Stimulated activated CD4-positive, alpha-beta T cell treated with anti-CD3 and anti-CD28 coated beads, Interleukin-2, amount 100 ng/mL, for 4 hours (primary cell): ENCODE results near the gene STX1B.
A peak's percentile ranks its signal among the peaks of the same experiment; 100 is the strongest.
"Not testable (repeated sequence)": the region's sequence is repeated elsewhere in the genome, so short reads cannot be mapped to it uniquely, and the experiment has no call there.

ENCODE experiments used
- DNase-seq: peaks from one replicate; pipeline ENCODE4 v3.0.0-alpha.2; 2020; ENCODE audit warnings: low read depth

The STX1B gene

DNA sequence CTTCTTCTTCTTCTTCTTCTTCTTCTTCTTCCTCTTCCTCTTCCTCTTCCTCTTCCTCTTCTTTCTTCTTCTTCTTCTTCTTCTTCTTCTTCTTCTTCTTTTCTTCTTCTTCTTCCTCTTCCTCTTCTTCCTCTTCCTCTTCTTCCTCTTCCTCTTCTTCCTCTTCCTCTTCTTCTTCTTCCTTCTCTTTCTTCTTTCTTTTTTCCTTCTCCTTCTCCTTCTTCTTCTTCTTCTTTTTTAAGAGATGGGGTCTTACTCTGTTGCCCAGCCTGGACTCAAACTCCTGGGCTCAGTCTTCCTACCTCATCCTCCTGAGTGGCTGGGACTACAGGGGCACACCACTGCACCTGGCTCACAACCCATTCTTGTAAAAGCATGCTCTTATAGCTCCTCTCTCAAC, 2.9 kb upstream of the STX1B start:
- not testable (repeated sequence) for DNase-seq

DNA sequence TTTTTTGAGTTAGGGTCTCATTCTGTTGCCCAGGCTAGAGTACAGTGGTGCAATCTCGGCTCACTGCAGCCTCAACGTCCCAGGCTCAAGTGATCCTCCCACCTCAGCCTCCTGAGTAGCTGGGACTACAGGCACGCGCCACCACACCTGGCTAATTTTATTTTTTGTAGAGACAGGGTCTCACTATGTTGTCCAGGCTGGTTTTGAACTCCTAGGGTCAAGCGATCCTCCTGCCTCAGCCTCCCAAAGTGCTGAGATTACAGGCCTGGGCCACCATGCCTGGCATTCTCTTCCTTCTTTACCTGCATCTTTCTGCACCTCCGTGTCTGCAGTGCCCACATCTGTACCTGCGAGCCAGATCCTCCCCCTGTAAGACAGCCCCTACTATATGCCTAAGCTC, 1.4 kb upstream of the STX1B start:
- not testable (repeated sequence) for DNase-seq

DNA sequence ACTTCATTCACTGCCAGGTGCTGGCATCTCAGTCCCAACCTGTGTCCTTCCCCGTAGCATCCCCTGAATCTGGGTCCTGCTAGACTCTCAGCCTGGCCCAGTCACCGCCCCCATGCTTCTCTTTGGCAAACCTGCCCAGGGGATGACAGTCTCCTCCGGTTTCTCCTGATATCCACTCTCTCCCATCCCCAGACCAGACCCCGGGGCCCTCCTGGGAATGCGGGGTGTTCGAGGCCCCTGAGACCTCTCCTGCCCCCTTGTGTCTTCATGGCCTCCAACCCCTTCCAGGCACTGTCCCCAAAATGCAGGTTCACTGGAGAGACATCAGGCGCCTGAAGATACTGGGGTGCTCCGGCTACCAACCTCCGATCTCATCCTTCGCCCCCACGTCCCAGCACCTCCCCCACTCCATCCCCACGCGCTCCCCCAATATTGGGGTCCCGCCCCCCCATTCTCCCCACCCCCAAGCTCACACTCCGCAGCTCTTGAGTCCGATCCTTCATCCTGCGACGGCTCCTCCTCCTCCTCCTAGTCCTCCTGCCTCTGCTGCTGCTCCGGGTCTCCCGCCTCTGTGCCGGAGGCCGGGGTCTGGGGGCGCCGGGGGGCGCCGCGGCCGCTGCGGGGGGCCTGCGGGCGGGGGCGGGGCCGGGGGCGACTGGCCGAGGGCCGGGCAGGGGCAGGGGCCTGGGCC, 399 bp downstream of the STX1B start:
- DNase-seq = no peak

DNA sequence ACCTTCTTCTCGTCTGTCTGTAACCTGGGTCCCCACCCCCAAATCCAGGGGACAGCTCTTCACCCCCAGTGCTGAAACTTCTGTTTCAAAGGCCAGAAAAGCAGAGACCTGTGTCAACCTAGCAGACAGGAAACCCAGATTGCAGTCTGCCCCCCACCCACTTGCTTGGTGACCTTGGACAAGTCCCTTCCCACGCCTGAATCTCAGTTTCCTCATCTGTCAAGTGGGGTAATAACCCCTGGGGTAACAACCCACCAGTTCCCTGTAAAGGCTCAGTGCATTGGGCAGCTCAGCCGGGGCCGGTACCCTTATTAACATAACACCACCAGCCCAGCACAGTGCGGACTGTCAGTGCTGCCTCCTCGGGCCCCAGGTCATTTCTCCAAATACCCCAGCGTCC, 1.3 kb downstream of the STX1B start:
- no peak for DNase-seq

DNA sequence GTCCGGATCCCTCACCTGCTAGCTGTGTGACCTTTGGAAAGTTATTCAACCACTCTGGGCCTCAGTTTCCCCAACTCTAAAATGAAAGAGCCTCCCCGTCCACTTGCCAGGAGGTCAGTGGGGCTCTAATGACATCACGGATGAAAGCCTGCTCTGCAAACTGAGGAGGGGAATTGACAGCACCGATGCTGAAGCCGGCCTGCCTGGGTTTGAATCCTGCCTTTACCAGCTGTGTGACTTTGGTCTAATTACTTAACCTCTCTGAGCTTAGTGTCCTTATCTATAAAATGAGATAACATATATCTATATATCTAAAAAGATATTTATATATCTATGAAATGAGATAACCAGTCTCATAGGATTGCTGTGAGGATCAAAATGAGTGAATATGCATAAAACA, 1.9 kb downstream of the STX1B start:
- DNase-seq = no peak

DNA sequence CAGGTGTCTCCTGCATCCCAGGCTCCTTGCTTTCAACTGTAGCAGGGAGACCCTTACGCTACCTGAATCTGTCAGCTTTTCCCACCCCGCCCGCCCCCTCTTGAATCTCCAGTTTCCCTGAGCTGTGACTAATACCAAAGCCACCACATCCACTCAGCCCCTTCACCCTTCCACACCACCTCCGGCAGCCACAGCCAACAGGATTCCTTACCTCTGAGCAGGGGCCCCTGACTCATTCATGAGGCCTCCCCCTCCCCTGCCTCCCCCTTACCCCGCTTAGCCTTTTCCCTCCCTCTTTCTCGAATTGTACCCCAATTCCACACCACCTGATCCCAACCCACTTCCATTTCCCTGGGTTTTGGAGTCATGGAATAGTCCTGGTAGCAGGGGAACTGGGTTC, 2.3 kb downstream of the STX1B start:
- DNase-seq = no peak

DNA sequence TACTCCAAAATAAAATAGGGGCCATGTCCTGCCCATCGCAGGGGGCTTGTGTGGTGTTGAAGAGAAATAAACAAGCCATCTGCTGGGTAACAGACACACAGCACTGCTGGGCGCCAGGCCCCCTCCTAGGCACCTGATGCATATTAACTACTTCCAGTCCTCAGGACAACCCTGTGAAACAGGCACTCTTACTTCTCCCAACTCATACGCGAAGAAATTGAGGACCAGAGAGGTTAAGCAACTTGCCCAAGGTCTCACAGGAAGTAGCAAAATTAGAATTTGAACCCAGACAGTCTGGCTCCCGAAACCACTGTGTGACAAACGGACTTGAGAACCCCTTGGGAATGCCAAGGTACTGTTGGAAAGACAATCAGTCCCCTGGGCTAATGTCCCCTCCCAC, 2.8 kb downstream of the STX1B start:
- DNase-seq = no peak

DNA sequence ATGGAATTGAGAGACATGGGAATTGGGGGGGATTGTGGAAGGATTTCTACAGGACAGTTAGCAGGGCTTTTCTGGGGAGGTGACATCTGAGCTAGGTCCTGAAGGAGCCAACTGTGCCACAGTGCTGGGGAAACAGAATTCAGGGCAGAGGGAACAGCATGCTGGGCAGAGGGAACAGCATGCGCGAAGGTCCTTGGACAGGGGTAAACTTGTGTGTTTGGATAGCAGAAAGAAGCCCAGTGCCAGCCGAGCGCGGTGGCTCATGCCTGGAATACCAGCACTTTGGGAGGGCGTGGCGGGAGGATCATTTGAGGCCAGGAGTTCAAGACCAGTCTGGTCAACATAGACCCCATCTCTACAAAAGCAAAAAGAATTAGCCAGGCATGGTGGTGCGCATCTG, 3.8 kb downstream of the STX1B start:
- DNase-seq = no peak

DNA sequence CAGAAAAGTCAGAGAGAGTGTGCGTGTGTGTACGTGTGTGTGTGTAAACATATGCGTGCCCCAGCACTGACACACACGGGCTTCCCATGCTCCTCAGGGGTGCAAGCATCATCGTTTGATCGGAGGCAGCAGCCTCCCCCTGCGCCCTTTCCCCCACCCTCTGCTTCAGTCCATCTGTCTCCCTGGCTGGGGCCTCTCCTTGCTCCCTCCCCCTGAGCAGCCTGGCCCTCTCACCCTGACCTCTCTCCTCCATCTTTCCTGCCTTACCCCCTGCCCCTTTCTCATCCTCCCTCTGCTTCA, 4.4 kb downstream of the STX1B start:
- DNase-seq = no peak

DNA sequence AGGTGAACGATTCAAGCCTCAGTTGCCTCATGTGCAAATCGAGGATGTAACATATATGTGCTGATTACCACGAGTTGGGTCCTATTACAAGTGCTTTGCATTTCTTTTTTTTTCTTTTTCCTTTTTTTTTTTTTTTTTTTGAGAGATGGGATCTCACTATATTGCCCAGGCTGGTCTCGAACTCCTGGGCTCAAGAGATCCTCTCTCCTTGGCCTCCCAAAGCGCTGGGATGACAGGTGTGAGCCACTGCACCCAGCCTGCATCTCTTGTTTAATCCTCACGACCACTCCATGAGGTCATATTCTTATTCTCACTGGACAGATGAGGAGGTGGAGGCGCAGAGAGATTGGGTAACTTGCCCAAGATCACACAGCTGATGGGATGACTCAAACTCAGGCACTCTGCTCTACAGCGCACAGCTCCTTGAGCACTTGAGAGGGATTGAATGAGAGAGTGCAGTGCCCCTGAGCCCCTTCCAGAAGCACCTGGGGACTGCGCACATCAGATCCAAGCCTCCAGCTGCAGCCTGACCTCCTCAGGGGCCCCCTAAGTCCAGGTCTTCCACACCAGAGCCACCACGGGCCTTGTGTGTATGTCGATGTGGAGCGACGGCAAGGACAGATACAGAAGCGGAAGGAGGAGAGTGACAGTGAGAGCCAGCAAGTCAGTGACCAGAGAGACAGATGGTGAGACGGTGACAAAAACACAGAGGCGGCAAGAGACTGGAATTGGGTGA, 4.9 kb downstream of the STX1B start:
- DNase-seq = no peak

DNA sequence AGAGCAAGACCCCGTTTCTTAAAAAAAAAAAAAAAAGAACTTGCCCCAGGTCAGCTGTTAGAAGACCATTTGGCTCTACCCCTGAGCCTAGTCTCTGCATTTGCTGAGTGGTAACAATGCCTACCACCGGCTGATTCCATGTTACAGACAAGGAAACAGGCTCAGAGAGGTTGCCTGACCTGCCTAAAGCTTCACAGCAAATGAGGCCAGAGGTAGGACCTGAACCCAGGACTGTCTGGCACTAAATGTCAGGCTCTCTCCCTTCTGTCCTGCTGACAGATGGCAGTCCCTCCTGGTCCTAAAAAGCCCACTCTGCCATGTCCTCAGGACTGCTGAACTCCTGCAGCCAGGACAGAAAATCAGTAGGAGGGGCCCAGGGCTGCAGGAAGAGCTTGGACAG, 5.8 kb downstream of the STX1B start:
- DNase-seq = no peak

DNA sequence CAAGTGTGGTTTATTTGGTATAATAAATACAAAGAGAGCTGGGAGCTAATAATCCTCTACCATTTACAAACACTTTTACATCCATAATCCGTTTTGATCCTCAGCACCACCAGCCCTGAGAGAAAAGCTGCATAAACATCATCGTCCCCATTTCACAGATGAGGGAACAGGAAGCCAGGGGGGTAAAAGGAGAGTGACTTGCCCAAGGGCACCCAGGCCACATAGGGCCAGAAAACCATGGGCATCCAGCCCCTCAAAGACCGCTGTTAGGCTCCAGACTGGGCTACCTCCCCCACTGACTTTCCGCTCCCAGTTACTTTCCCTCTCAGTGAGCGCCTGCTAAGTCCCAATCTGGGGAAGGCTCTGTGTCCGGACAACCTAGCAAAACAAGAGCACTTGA, 6.7 kb downstream of the STX1B start:
- no peak for DNase-seq

DNA sequence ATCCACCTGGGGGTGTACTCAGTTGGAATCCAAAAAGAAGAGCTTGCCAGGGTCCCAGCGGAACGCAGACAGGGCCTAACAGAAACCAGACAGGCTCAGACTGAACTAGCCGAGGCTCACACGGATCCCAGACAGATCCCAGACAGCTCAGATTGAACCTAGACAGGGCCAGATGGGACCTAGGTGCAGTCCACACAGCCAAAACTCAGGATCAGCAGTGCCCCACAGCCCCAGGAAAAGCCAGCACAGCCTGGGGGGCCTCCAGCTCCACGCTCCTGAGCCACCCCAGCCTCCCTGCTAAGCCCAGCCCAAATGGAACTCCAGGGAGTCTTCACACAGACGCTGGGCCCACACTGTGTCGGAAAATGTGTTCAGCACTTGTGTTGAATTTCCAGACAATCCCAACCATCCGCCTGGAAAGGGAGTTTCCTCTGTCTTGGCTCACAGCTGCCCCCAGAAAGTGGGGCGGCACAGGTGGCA, 7.5 kb downstream of the STX1B start:
- no peak for DNase-seq

DNA sequence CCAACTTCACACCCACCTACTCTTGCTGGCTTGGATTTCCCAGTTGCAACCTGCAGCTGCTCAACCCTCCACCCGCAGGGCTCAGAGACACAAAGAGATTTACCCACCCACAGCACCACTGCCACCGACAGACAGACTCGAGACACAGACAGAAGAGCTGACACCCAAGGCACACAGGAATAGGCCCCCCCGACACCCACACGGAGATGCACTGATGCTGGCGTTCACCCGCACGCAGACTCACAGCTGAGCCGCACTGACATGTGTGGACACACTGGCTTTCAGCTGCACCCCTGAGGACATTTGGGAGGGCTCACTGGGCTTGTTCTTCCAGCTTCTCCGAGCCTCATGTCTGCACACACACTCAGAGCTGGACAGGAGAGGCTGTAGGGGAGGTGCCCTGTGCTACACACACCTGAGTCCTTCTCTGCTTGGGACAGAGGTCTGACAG, 8.2 kb downstream of the STX1B start:
- no peak for DNase-seq

DNA sequence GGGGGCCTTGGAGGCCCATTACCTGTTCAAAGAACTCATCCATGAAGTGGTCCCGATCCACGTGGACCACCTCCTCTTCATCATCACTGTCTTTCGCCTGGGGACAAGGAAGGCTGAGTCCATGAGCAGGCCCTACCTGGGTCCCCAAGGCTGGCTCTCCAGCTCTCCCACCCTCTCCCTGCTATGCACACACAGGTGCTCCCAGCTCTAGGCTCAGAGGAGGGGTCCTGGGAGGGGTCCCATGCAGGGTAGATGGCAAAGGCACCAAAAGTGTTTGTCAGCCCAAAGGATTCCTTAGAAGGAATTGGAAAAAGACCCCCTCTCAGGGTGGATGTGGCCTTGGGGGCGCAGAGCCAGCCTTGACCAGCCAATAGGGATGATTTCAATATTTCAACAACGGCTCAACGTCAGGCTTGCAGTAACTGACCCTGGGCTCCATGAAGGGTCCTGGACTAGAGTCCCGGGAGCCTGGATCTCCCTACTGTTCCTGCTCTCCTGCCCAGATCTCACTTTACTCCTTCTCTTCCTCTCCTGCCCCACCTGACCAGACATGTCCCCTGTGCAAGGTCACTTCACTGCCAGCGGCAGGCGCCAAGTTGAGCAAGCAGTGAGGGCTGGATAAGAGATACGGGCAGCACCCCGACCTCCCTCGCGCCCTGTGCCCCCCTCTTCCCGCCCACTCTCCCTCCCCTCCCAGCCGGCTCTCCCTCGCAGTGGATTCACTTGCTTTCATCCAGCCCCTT, 8.8 kb downstream of the STX1B start:
- DNase-seq = no peak

DNA sequence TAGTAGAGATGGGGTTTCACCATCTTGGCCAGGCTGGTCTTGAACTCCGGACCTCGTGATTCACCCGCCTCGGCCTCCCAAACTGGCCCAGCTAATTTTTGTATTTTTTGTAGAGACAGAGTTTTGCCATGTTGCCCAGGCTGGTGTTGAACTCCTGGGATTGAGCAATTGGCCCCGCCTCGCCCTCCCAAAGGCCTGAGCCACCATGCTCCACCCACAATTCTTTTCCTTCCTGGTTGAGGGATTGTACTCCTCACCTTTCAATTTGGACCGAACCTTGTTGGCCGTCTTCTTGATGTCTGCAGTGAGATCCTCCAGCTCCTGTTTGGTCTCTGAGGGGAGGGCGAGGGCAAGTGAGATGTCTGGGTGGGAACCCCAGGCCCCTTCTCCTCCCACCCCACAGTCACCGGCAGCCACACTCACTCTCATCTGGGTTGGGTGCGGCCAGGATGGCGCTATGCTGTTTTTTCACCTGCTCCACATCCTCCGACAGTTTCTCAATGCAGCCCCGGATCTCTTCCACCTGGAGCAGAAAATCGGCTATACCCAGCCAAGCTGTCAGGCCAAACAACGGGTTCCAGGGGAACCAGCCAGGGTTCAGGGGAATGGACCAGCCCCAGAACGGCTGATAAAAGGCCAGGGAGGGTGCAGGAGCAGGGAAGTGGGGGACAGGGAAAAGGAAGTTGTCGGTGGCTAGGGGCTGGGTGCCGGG, 9.6 kb downstream of the STX1B start:
- DNase-seq = no peak

DNA sequence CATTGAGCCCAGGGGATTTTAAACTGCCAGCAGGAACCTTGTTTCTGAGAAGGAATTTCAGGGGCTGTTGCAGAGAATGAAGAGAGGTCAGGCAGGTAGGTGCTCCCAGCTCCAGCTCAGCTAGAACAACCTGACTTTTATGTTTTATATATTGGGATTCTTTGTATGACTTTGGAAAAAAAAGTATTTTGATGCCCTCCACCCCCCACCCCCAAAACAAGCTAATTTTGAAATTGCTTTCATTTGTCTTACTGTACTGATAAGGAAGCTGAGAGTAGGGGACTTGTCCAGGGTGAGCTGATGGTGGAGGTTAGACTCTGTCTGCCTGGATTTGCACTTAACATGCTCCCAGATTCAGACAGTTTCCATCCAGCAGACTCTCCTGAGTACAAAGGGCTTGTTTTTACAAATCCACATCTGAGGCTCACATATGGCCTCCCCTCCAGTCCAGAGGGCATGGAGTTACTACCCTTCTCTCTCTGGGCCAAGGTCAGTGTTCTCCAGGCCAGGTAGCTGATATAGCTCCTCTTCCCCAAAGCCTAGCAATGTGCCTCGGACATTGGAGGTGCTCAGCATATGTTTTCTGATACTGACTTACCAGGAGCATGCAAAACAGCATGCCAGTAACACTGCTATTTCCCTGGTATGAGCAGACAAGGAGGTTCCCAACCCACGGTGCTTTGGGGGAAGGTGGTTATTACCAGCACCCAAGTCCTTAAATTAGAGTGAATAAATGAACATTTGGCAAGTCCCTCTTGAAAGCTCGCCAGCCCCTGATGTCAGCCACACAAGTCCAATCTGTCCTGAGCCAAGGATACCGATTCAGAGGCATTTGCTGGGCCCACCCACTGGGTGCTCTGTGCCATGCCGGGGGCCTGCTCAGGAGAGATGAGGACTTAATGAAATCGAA, 11.3 kb downstream of the STX1B start:
- DNase-seq = no peak

DNA sequence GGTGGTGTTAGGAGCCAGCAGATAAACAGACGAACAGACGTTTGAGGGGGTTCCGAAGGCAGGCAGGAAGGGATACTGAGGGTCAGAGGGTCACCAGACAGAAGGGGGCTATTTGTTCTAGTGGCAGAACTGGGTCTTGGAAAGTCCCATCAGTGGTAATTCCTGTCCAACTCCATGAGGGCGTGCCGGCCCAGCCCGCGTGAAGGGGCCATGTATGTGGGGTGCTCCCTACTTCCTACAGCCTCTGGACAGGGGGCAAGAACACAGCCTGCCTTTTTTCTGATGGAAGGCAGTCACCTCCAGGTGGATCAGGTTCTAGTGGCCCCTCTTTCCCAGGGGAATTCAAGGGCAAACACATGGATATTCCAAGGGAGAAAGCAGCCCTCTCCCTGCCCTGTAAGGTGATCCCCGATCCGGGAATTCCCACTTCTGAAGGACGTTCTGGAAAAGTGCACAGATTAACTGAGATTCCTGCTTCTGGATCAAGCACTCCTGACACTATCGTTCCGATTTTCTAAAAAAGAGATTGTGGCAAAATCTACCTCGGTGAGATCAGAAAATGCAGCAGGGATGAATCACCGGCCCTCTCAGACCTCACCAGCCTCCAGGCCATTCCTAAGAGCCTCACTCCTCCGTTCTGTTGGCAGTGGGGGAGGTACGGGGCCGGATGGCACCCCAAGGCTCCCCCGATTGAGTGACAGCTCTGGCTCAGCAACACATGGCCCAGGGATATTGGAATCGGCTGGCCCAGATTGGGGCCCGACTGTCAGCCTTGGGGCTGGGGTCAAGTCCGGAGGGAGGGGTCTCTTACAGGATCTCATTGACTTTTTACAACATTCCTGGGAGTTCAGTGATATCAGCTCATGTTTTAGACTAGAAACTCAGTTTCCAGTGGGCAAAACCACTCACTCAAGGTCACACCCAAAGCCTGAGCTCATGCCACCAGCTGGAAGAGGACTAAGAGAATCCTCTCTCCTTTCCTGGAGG, 12.4 kb downstream of the STX1B start:
- no peak for DNase-seq

DNA sequence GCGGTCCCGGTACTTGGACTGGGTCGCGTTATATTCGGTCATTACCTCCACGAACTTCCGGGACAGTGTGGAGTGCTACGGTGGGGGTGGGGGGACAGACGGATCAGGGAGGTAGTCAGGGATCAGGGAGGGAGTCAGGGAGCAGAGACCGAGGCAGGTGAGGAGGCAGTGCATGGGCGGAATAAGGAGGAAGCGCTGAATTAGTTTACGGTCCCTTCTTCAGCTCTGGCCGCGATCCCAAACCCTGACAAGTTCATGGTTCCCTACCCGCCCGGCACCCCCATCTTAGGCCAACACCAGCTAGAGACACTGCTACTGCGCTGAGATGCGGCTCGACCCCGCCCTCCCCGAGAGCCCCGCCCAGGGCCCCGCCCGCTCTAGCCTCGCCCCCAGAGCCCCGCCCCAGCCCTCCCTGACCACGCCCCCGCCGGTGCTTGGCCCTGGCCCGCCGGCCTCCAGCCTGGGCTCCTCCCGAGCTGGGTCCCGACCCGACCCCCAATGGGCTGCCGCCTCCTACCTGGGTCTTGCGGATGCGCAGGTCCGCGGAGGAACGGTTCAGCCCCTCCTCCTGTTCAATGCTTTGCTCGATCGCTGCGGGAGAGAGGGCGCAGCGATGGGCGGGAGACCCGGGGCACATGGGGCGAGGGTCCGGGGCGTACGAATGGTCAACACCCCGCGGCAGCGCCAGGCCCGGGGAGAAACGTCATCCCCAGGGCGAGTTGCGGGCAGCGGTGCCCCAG, 13.3 kb downstream of the STX1B start:
- peak; percentile 68 for DNase-seq
